K562 (cell line): ENCODE measurements around the gene USP32. TPM values are rescaled to one million over a fixed set of nuclear protein-coding genes. Genes with fewer than 3 reads are reported as not detected.

Source experiments
- ATAC-seq: fragments of 200-7000 bp; cut with Tn5 transposase; 3 replicates; pipeline ENCODE4 v1.9.1; 2020; ENCODE audit warnings: moderate library complexity
- BruUV-seq: library from RNA; stranded (reverse); fragments of 400-500 nt; replicated peaks from 2 replicates; lab custom pipeline; 2021; lab: Mats Ljungman, UMichigan
- CTCF ChIA-PET: fragments of 300-600 bp; formaldehyde crosslinking; extraction: SDS; loops from one replicate; lab custom pipeline; 2021; ENCODE audit warnings: low intra/inter-chr PET ratio; lab: Yijun Ruan, JAX
- POLR2A ChIA-PET: fragments of 300-600, 350-650 bp; sonication (Branson Sonifier 250); formaldehyde crosslinking; extraction: SDS; loops from one replicate; lab custom pipeline; 2021; ENCODE audit warnings: antibody characterized with exemption, inconsistent platforms; lab: Yijun Ruan, JAX
- DNase-seq, 4 experiments: peaks; one replicate each; pipeline versions ENCODE4 v3.0.0 to v3.0.0-alpha.2; 2011 to 2018; ENCODE audit warnings: low spot score in 3 of 4, mixed read lengths in 3 of 4; ENCODE audit errors: extremely low read depth in 1 of 4
- FAIRE-seq: peaks from 2 replicates; lab custom pipeline; 2011; peaks lifted over from hg19 to GRCh38; lab: Jason Lieb, UNC
- H2AFZ ChIP-seq: 2 replicates; pipeline ENCODE4 v1.6.0; 2011; ENCODE audit warnings: low read depth, low read length, control low read depth, inconsistent platforms
- H3K27ac ChIP-seq: fragments of 200-600 bp; 3 replicates; pipeline ENCODE4 v1.8.0; 2011; ENCODE audit warnings: low read depth, mild to moderate bottlenecking, control low read depth, inconsistent platforms, low read length, moderate library complexity, mixed read lengths; ENCODE audit errors: extremely low read depth
- H3K27me3 ChIP-seq, 2 experiments: fragments of 300-600 bp in 1 of 2; 2 replicates in 1 of 2; 3 replicates in 1 of 2; pipeline versions ENCODE4 v1.6.0 to v1.8.0; 2011; ENCODE audit warnings: inconsistent platforms in 2 of 2, low read length in 2 of 2, mild to moderate bottlenecking in 1 of 2, mixed read lengths in 1 of 2, moderate library complexity in 1 of 2; ENCODE audit not compliant: control insufficient read depth in 2 of 2, insufficient read depth in 2 of 2
- H3K36me3 ChIP-seq: fragments of 300-600 bp; 3 replicates; pipeline ENCODE4 v1.8.0; 2011; ENCODE audit warnings: mild to moderate bottlenecking, low read length, inconsistent platforms; ENCODE audit not compliant: control insufficient read depth, insufficient read depth
- H3K4me1 ChIP-seq, 2 experiments: fragments of 200-600 bp in 1 of 2; replicated peaks in 1 of 2; 2 replicates in 1 of 2; 3 replicates in 1 of 2; pipeline versions ENCODE4 v1.5.1 to v1.8.0; 2011; ENCODE audit warnings: inconsistent platforms in 2 of 2, low read length in 2 of 2, mild to moderate bottlenecking in 1 of 2, mixed read lengths in 1 of 2, moderate library complexity in 1 of 2; ENCODE audit not compliant: control insufficient read depth in 2 of 2, insufficient read depth in 2 of 2
- H3K4me2 ChIP-seq: 2 replicates; pipeline ENCODE4 v1.6.1; 2011; ENCODE audit warnings: low read length, control low read depth, inconsistent platforms, mixed read lengths; ENCODE audit not compliant: insufficient read depth
- H3K4me3 ChIP-seq: fragments of 200-600 bp; sonication (generic), shearing (Covaris generic); 2 replicates; pipeline ENCODE4 v1.5.1; 2016; ENCODE audit warnings: control low read depth, inconsistent platforms
- H3K79me2 ChIP-seq: fragments of 200-600 bp; 3 replicates; pipeline ENCODE4 v1.8.0; 2011; ENCODE audit warnings: low read length, inconsistent platforms; ENCODE audit not compliant: control insufficient read depth, insufficient read depth
- H3K9ac ChIP-seq, 2 experiments: 2 replicates each; pipeline versions ENCODE4 v1.6.0 to v1.6.1; 2011; ENCODE audit warnings: low read depth in 2 of 2, low read length in 2 of 2, control low read depth in 1 of 2, inconsistent platforms in 1 of 2, mild to moderate bottlenecking in 1 of 2, mixed read lengths in 1 of 2; ENCODE audit not compliant: insufficient read depth in 1 of 2
- H3K9me1 ChIP-seq: one replicate; pipeline ENCODE4 v1.6.0; 2011; ENCODE audit warnings: inconsistent platforms, mild to moderate bottlenecking, low read length, moderate library complexity; ENCODE audit not compliant: control insufficient read depth, insufficient read depth
- H3K9me3 ChIP-seq: replicated peaks from 2 replicates; pipeline ENCODE4 v1.5.1; 2011; ENCODE audit warnings: low read depth, low read length, inconsistent platforms; ENCODE audit not compliant: control insufficient read depth, insufficient read depth
- H4K20me1 ChIP-seq: replicated peaks from 2 replicates; pipeline ENCODE4 v1.6.1; 2011; ENCODE audit warnings: low read length, inconsistent platforms, mixed read lengths; ENCODE audit not compliant: control insufficient read depth, insufficient read depth
- CHCHD3 ChIP-seq: fragments of 250-450 bp; sonication (Bioruptor Pico); IDR thresholded peaks from 2 replicates; pipeline ENCODE4 v2.1.2; 2022; ENCODE audit warnings: mild to moderate bottlenecking
- GTF2E2 ChIP-seq: fragments of 200-800 bp; sonication (Bioruptor generic); IDR thresholded peaks from 2 replicates; pipeline ENCODE4 v1.6.1; 2016; ENCODE audit warnings: missing genetic modification characterization, missing compliant biosample characterization
- HMGXB4 ChIP-seq: sonication (generic); formaldehyde crosslinking; IDR thresholded peaks from 2 replicates; pipeline ENCODE4 v1.8.1; 2023; ENCODE audit warnings: mild to moderate bottlenecking, missing genetic modification reagents
- KHSRP ChIP-seq: fragments of 450-650 bp; IDR thresholded peaks from 2 replicates; pipeline ENCODE4 v1.6.1; 2017
- KLF13 ChIP-seq: fragments of 450-650 bp; IDR thresholded peaks from 2 replicates; pipeline ENCODE4 v1.6.1; 2016; ENCODE audit warnings: missing genetic modification characterization, low read depth, mild to moderate bottlenecking, missing compliant biosample characterization, moderate library complexity, borderline replicate concordance
- MBD2 ChIP-seq: sonication (generic); IDR thresholded peaks from 2 replicates; pipeline ENCODE4 v1.6.1; 2016; ENCODE audit warnings: low read depth, borderline replicate concordance
- MEF2D ChIP-seq: conservative IDR thresholded peaks from 2 replicates; pipeline ENCODE4 v1.6.1; 2016; ENCODE audit warnings: low read depth, missing genetic modification characterization, missing compliant biosample characterization
- MTA3 ChIP-seq: fragments of 450-650 bp; formaldehyde crosslinking; IDR thresholded peaks from 2 replicates; pipeline ENCODE4 v1.6.1; 2017; ENCODE audit warnings: mild to moderate bottlenecking, borderline replicate concordance
- POLR3A ChIP-seq: IDR thresholded peaks from 2 replicates; pipeline ENCODE4 v1.6.1; 2011; ENCODE audit warnings: borderline replicate concordance, mild to moderate bottlenecking, moderate library complexity; ENCODE audit not compliant: insufficient read length, insufficient read depth; ENCODE audit errors: extremely low read depth
- ZBTB11 ChIP-seq, 3 experiments: fragments of 200-800 bp in 1 of 3; fragments of 250-450 bp in 1 of 3; fragments of 450-650 bp in 1 of 3; sonication (Bioruptor Pico) in 1 of 3; sonication (Bioruptor generic) in 1 of 3; formaldehyde crosslinking in 1 of 3; IDR thresholded peaks; 2 replicates each; pipeline versions ENCODE4 v1.6.1 to v1.8.0; 2016 to 2022; ENCODE audit warnings: mild to moderate bottlenecking in 2 of 3, missing genetic modification characterization in 2 of 3, missing compliant biosample characterization in 1 of 3, moderate library complexity in 1 of 3
- WGBS: fragments of 100-300 bp; shearing (Covaris generic); methylation state at CpG from one replicate; pipeline ENCODE4 v1.1.6; 2016; ENCODE audit warnings: low coverage, mixed read lengths; ENCODE audit not compliant: insufficient coverage; ENCODE audit errors: missing lambda C conversion rate; 5-methylcytosine and 5-hydroxymethylcytosine counted together
- in situ Hi-C: fragments of 300-500 bp; cut with MboI; formaldehyde crosslinking; loops from 4 replicates; pipeline ENCODE4 v1.15.0; 2018; ENCODE audit warnings: inconsistent platforms, mixed read lengths
- intact Hi-C: fragments of 100-400 bp; cut with micrococcal nuclease; formaldehyde crosslinking; loops from 2 replicates; pipeline ENCODE4 v1.14.2; 2022
- polyA plus RNA-seq, 8 experiments: library from polyadenylated mRNA; depleted of rRNA in 4 of 8; stranded (reverse) in 5 of 8; unstranded in 3 of 8; fragments of >200 nt; fragmentation: Nextera tagmentation in 2 of 8; fragmentation: Illumina TruSeq in 1 of 8; extraction: Ambion mirVana in 2 of 8; extraction: Trizol in 1 of 8; gene quantifications; 2 replicates each; pipeline versions ENCODE4 v1.2.1 to v1.2.3, GENCODE V29; 2011 to 2014; ENCODE audit warnings: inconsistent platforms in 1 of 8, missing spikeins in 1 of 8
- total RNA-seq, 7 experiments: library from RNA; depleted of rRNA in 6 of 7; stranded (reverse); fragments of >200 nt in 6 of 7; fragmentation: Illumina TruSeq in 2 of 7; extraction: Trizol in 2 of 7; gene quantifications; 2 replicates each; pipeline versions ENCODE4 v1.2.1 to v1.2.3, GENCODE V29; 2011 to 2021; ENCODE audit warnings: low replicate concordance in 1 of 7

The USP32 gene
- total and polyA plus RNA-seq, 9 of the 15 experiments (the other 6 are each of a cell fraction or from before 2014, with no cell fraction given), result 18.0 to 69.3 (median 47.1) TPM

- TF ChIP-seq POLR3A (no peak), KLF13 (no peak), MEF2D (no peak), GTF2E2 (no peak), KHSRP (no peak), MBD2 (no peak), MTA3 (no peak), HMGXB4 (CRISPR knock-in tag) (no peak)
These were observed 253.0 kb downstream of the USP32 start (continued) for GRCh38 chr17:60138769-60139437.

- H3K4me1 ChIP-seq, result peaks cover 8 to 38% of the 10 kb centered on the region in 2 experiments; a peak in 3 of 5 replicates
- in situ Hi-C loops, result no loop called here
- WGBS, result 7% methylated on average over 1 of the region's 1 CpG
- H3K36me3 ChIP-seq, result peaks cover 3% of the 10 kb centered on the region; the same call in 2 of the 3 replicates
- H3K9ac ChIP-seq, result no peak overlapping the region
- FAIRE-seq (no peak), DNase-seq (no peak), ATAC-seq (no peak)
- H3K4me3 ChIP-seq, result no peak overlapping the region
- H3K27me3 ChIP-seq, result peaks cover 6 to 28% of the 10 kb centered on the region in 2 experiments; a peak in 4 of 5 replicates
- BruUV-seq, result no TSS peak
- H3K27ac ChIP-seq, result no peak overlapping the region
- TF ChIP-seq ZBTB11 (CRISPR knock-in tag; IDR thresholded peaks at IDR 0.05), result peak in 1 of 3 experiments; percentile 77; a peak in 2 of 6 replicates
- no peak for TF ChIP-seq CHCHD3
- ChIA-PET CTCF (no interaction called here), POLR2A (interaction anchor here (1.0 kb wide), 1 partner anchor 316 kb away, joined by 3 read pairs; no protein-coding TSS in a partner anchor)
- H3K9me3 ChIP-seq, result no peaks in the 10 kb centered on the region
- no peak overlapping the region for H2AFZ ChIP-seq
- peaks cover 18% of the 10 kb centered on the region for H4K20me1 ChIP-seq
- no peak overlapping the region for H3K4me2 ChIP-seq
- peaks cover 3% of the 10 kb centered on the region for H3K9me1 ChIP-seq
- intact Hi-C loops, result no loop called here
- H3K79me2 ChIP-seq, result no peaks in the 10 kb centered on the region; the same call in 2 of the 3 replicates
These were observed 254.2 kb downstream of the USP32 start for GRCh38 chr17:60137731-60138130.
